ENCODE measurements around the gene ZNF211. TPM values are rescaled to one million over a fixed set of nuclear protein-coding genes. Genes with fewer than 3 reads are reported as not detected.

The ZNF211 gene
- total RNA-seq, 4 donors from 2014 or later, result 5.3 to 15.0 (median 9.2) TPM

DNA sequence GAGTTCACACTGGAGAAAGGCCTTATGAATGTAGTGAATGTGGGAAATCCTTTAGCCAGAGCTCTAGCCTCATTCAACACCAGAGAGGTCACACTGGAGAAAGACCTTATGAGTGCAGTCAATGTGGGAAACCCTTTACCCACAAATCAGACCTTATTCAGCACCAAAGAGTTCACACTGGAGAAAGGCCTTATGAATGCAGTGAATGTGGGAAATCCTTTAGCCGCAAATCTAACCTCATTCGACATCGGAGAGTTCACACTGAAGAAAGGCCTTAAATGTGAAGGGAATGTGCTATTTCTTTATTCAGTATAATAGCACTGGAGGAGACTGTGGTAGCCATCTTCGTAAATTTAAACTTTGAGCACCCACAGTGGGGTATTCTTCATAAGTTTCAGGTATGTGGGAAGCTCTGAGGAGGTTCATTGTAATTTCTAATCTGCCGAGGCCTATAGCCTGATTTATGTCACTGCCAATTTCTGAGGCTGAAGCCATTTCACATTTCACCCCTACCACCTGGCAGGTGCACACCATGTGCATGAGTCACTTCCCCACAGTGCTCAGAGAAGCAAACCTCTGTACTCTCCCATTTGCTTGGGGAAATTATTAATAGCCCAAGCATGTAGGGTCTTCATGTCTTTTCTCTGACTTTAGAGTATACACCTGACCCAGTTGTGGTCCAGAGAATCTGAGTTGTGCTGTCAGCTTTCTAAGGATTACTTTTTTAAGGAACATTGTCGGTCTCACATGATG lies 55.2 kb downstream of the ZNF211 start:
- DNase-seq (ENCODE audit: low spot score) (no peak), ATAC-seq (ENCODE audit: low FRiP score) (no peak)
- TF ChIP-seq, protein P1, sequence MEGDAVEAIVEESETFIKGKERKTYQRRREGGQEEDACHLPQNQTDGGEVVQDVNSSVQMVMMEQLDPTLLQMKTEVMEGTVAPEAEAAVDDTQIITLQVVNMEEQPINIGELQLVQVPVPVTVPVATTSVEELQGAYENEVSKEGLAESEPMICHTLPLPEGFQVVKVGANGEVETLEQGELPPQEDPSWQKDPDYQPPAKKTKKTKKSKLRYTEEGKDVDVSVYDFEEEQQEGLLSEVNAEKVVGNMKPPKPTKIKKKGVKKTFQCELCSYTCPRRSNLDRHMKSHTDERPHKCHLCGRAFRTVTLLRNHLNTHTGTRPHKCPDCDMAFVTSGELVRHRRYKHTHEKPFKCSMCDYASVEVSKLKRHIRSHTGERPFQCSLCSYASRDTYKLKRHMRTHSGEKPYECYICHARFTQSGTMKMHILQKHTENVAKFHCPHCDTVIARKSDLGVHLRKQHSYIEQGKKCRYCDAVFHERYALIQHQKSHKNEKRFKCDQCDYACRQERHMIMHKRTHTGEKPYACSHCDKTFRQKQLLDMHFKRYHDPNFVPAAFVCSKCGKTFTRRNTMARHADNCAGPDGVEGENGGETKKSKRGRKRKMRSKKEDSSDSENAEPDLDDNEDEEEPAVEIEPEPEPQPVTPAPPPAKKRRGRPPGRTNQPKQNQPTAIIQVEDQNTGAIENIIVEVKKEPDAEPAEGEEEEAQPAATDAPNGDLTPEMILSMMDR (IDR thresholded peaks at IDR 0.05), result no peak

DNA sequence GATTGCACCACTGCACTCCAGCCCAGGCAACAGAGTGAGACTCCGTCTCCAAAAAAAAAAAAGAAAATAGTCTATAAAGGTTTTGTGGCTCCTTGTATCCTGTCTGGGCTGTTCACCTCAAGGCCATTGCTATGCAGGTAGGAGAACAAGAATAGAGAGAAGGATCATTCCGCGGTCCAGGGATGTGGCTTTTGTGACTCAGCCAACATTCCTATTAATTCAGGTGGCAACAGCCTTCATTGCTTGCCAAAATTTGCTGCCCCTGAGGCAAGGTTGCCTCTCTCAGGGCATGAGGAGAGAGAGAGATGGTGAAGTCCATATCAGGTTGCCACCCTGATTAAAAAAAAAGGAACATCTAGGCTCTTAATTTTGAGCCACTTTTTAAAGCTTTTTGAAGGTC lies 56.8 kb downstream of the ZNF211 start:
- TF ChIP-seq, protein P1 (IDR thresholded peaks at IDR 0.05), result no peak
- DNase-seq (ENCODE audit: low spot score), result no peak
- ATAC-seq (ENCODE audit: low FRiP score), result no peak

Other genes with a start within 250 kb of the ZNF211 start
- 10 to 100 TPM; 11.7 to 35.9 (median 22.7) TPM for gene ZNF548, start 243.3 kb upstream of the ZNF211 start, total RNA-seq
- gene ZNF17, start 222.0 kb upstream of the ZNF211 start, total RNA-seq, result 10 to 100 TPM in 2 of 4 donors, 1 to 10 TPM in 2; 5.8 to 12.5 (median 9.3) TPM
- gene ZNF749, start 197.8 kb upstream of the ZNF211 start, total RNA-seq, result 10 to 100 TPM in 1 of 4 donors, 1 to 10 TPM in 3; 3.3 to 18.0 (median 7.6) TPM
- under 1 TPM in 3 of 4 donors, not detected in 1; 0.19 to 0.48 (median 0.44) TPM for gene VN1R1, start 176.0 kb upstream of the ZNF211 start, total RNA-seq
- gene ZNF772, start 155.6 kb upstream of the ZNF211 start, total RNA-seq, result 10 to 100 TPM in 1 of 4 donors, 1 to 10 TPM in 3; 4.5 to 17.2 (median 8.6) TPM
- 10 to 100 TPM in 3 of 4 donors, 1 to 10 TPM in 1; 5.8 to 14.8 (median 12.5) TPM for gene ZNF419, start 145.4 kb upstream of the ZNF211 start, total RNA-seq
- 10 to 100 TPM in 2 of 4 donors, 1 to 10 TPM in 2; 5.7 to 15.5 (median 9.6) TPM for gene ZNF773, start 133.2 kb upstream of the ZNF211 start, total RNA-seq
- 1 to 10 TPM; 2.4 to 6.6 (median 4.9) TPM for gene ZNF549, start 105.8 kb upstream of the ZNF211 start, total RNA-seq
- 1 to 10 TPM; 3.7 to 8.8 (median 6.9) TPM for gene ZNF550, start 73.3 kb upstream of the ZNF211 start, total RNA-seq
- gene ZNF416, start 54.3 kb upstream of the ZNF211 start, total RNA-seq, result 1 to 10 TPM; 2.0 to 6.0 (median 3.7) TPM
- 1 to 10 TPM; 1.3 to 3.5 (median 2.5) TPM for gene ZIK1, start 49.0 kb upstream of the ZNF211 start, total RNA-seq
- 1 to 10 TPM in 3 of 4 donors, under 1 TPM in 1; 0.65 to 3.6 (median 3.0) TPM for gene ZNF530, start 33.3 kb upstream of the ZNF211 start, total RNA-seq
- 10 to 100 TPM in 3 of 4 donors, 1 to 10 TPM in 1; 9.6 to 25.1 (median 13.8) TPM for gene ZNF134, start 18.9 kb upstream of the ZNF211 start, total RNA-seq
- gene ZSCAN4, start 35.8 kb downstream of the ZNF211 start, total RNA-seq, result not detected
- 10 to 100 TPM in 1 of 4 donors, 1 to 10 TPM in 3; 7.3 to 22.2 (median 8.1) TPM for gene ZNF551, start 48.8 kb downstream of the ZNF211 start, total RNA-seq
- 1 to 10 TPM; 1.4 to 4.4 (median 2.8) TPM for gene ZNF154, start 76.0 kb downstream of the ZNF211 start, total RNA-seq
- gene ZNF671, start 94.5 kb downstream of the ZNF211 start, total RNA-seq, result 10 to 100 TPM in 1 of 4 donors, 1 to 10 TPM in 3; 3.0 to 10.2 (median 6.3) TPM
- gene ZNF776, start 113.6 kb downstream of the ZNF211 start, total RNA-seq, result 10 to 100 TPM in 2 of 4 donors, 1 to 10 TPM in 2; 5.3 to 18.1 (median 10.1) TPM
- 10 to 100 TPM; 14.3 to 21.1 (median 17.4) TPM for gene ZNF586, start 136.5 kb downstream of the ZNF211 start, total RNA-seq
- gene ZNF552, start 181.7 kb downstream of the ZNF211 start, total RNA-seq, result 10 to 100 TPM in 1 of 4 donors, 1 to 10 TPM in 3; 5.7 to 17.3 (median 8.8) TPM
- 10 to 100 TPM; 12.7 to 39.0 (median 19.0) TPM for gene ZNF587B, start 197.1 kb downstream of the ZNF211 start, total RNA-seq
- gene ZNF587, start 216.7 kb downstream of the ZNF211 start, total RNA-seq, result 10 to 100 TPM; 11.8 to 36.3 (median 19.9) TPM